GM15510 (cell line): Measurements from ENCODE around the gene VAT1.

Experiments used
- POLR2A ChIP-seq: IDR thresholded peaks from 3 replicates; pipeline ENCODE4 v1.6.1; 2011; ENCODE audit warnings: borderline replicate concordance; ENCODE audit not compliant: insufficient read length; ENCODE audit errors: extremely low read depth

VAT1 gene

DNA sequence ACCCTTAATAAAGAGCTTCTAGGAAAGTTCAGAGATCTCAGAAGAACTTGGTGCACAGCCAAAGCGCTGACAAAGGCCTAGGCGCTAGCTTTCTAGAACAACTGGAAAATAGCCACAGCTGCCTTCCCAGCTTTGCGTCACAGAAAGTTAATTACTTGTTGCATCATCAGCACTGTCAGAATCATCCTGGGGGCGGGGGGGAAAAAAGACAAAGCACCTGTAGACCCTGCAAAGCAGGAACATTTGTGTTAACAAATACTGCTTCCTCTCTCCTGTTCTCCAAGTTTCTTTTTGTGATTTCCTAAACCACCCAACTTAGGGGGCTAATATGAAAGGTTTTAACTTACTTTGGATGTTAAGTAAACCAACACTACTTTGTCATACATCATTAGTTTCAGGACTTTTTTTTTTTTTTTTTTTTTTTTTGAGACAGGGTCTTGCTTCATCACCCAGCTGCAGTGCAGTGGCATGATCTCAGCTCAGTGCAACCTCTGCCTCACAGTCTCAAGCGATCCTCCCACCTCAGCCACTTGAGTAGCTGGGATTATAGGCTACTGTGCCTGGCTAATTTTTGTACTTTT is 53.1 kb downstream of the VAT1 start:
- no peak for TF ChIP-seq POLR2A

- TF ChIP-seq POLR2A, result no peak
Observed at GRCh38 chr17:42967925-42968324, 54.3 kb downstream of the VAT1 start.
